HG02610 (cell line): ENCODE results near the gene APLP2.
A peak's percentile ranks its signal among the peaks of the same experiment; 100 is the strongest.

Experiments used
- ATAC-seq: cut with Tn5 transposase; IDR thresholded peaks from one replicate; pipeline ENCODE4 v1.9.1; 2021; ENCODE audit warnings: mild to moderate bottlenecking, moderate library complexity; ENCODE audit not compliant: unreplicated experiment

Gene APLP2

DNA sequence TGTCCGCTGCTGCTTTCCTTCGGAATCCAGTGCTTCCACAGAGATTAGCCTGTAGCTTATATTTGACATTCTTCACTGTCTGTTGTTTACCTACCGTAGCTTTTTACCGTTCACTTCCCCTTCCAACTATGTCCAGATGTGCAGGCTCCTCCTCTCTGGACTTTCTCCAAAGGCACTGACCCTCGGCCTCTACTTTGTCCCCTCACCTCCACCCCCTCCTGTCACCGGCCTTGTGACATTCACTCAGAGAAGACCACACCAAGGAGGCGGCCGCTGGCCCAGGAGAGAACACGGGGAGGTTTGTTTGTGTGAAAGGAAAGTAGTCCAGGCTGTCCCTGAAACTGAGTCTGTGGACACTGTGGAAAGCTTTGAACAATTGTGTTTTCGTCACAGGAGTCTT lies 74.4 kb downstream of the APLP2 start:
- ATAC-seq: no peak

DNA sequence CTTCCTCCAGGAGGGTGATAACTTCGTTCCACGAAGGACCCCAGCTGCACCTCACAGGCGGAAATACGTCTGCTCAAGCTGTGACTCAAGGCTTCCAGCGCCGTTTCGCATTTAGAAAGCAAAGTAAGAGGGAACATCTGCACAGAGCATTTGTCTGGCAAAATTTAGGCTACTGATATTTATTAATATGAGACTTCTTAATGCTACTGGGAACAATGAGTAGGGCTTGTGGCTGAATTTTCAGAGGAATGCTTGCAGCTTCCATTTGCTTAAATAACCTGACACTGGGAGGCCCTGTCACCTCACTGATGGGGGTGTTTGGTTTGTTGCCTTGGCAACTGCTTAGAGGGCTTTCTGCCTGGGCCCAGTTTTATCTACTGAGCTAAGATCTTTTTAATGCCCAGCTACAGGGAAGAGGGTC lies 75.2 kb downstream of the APLP2 start:
- no peak for ATAC-seq

DNA sequence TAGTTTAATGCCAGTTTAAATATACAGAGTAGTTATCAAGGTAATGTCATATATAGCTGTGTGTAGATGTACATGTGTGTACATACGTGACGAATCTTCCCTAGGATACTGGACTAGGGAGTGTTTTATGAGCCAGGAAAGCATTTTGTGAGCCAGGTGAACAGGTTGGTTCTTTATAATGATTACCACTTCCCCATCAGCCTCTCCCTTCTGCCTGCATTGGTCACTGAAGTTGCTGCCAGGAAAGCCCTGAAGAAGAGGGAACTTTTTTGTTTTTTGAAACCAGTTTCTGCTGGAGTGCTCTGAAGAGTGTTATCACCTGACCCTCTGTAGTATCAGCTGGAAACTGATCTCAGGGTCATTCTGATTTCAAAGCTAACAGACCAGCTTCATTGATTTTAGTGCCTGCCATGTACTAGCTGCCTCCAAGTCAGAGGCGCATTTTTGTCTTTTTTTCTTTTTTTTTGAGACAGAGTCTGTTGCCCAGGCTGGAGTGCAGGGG lies 75.7 kb downstream of the APLP2 start:
- no peak for ATAC-seq

DNA sequence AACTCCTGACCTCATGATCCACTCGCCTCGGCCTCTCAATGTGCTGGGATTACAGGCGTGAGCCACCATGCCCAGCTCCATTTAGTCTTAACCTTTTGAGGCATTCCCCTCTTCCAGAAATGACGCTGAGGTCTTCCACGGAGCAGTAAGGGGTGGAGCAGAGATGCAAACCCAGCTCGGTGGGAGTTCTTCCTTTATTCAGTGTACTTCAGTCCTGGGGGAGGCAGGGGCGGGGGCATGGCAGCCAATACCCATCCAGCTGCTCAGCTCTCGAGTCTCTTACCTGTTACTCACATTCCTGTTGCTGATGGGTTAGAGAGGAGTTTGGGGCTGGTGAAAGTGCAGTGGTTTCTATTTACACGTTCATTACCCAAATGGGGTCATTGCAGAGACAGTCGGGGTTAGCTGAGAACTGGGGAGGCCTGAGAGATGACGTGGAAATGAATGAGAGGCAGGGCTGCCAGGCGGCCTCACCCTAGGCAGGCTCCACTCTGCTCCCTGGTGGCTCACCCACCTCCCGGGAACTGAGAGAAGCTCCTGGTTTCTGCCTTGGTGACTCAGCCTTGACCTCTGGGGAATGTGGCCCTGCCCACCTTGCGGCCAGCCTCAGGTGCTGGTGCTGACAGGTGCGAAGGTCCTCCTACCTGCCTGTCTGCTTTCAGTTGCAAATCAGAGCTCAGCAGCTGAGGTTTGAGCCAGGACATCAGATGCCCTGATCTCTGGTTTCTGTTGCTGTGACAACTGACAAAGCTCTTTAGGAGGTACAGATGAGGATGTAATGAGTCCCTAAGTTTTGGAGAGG lies 76.5 kb downstream of the APLP2 start:
- no peak for ATAC-seq

DNA sequence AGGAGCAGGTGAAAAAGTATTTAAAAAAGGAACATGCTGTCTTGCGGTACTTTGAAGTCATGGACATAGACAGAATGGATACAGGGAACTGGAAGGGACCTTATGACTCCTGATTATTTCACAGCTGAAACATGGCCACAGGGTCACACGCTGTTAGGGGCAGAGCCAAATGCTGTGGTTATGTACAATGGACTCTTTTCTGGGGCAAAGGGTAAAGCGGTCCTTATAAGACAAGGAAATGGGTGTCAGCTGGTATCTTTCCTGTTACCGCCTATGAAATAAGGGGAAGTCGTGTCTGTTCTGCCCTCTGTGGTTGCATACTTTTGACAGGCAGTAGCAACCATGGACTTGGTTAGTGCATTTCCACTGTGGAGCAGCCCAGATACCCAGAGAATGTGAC lies 77.1 kb downstream of the APLP2 start:
- no peak for ATAC-seq

DNA sequence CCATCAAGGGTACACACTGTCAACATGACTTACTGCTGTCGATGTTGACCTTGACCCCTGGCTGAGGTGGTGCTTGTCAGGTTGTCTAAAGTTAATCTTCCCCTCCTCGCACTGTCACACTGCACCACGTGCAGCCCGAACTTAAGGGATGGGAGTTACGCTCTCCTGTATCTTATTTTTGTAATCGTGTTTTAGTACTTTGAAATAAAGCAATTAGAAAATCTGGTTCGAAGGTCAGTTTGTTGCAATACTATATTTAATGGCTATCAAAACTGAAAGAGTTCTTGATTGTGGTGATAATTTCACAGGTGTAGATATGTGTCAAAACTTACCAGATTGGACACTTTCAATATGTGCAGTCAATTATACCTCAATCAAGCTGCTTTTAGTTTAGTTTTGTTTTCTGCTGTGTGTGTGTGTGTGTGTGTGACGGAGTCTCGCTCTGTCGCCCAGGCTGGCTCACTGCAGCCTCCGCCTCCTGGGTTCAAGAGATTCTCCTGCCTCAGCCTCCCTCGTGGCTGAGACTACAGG lies 79.2 kb downstream of the APLP2 start:
- no peak for ATAC-seq

DNA sequence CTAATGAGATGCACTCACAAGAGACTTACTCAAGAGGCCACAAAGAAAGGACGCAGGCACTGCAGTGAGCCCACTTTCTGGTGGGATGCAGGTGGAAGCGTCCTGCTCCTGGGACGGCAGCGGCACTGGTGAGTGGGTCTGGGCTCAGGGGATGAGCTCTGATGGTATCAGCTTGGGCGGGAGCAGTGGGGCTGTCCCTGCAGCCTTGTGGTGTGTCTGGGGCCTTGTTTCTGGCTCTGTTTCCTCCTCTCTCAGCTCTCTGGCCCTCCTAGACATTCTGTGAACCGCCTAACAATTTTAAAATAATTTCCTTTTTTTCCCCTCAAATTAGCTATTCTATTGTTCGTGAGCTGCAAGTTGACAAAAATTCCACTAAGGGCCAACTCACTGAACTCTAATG lies 81.1 kb downstream of the APLP2 start:
- ATAC-seq: peak; percentile 70

DNA sequence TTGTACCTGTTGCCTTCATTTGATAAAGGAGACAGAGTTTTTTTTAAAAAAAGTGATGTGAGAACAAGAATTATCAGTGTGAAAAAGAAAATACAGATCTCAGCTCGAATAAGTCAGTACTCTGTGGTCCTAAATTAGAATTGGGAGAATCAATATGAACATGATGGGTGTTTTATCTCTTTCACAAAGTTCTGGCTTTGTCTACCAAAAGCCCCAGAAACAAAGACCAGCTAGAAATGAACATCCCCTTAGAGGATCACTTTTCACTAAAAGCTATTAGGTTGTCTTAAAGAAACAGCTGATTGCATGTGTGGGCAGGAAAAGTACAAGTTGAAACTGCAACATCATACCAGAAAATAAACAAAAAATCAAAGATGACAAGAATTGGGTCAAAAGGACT lies 81.5 kb downstream of the APLP2 start:
- peak; percentile 41 for ATAC-seq

DNA sequence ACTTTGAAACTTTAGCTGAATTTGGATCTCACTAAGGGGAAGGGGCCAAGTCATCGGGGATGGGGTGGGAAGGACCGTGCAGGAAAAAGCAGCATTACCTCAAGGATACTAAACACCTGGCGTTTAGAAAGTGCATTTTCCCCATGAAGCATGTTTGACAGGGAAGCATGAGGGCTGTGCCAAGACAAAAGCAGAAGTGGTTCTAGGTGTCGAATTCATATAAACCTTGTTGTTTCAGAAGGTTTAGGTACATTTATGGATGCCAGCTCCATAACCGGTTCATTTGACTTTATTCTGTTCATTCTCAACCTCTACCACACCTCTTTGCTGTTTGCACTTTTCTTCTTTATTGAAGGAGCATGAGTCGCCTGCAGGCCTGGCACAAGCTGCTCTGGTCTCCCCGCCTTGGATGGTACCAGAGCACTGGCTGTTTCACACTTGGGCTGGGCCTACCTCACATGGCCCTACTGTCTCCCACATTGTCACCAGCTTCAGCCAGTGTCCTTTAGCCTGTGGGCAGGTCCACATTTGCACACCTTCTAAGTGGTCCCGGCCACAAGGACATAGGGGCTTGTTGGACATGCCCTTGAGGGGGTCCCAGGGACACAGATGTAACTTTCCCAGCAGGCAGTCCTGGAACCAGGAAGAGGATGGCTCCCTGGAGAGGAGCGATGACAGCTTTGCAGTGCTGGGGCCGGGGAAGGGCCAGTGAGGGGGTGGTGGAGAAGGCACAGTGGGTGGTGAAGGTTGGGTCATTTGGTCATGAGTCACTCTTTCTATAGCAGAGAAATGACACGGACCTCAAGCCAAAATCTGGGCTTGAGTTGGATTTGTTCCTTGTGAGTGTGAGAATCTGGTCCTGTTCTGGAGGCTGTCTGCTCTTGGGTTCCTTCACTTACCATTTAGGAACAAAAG lies 86.7 kb downstream of the APLP2 start:
- no peak for ATAC-seq

DNA sequence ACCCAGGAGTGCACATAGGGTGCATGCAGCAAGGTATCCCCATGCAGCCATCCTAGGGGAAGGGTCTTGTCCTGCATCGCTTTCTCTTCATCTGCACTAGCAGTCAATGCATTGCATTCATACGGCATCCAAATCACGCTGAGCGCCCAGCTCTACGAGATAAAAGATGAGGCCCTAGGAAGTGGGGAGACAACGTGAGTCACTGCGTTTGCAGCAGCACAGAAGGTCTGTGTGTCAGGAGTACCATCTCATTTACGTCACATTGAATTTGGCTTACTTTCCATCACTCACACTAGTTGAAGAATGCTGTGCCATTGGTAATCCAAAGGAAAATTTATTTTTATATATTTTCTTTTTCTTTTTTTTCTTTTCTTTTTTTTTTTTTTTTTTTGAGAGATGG lies 87.4 kb downstream of the APLP2 start:
- no peak for ATAC-seq

DNA sequence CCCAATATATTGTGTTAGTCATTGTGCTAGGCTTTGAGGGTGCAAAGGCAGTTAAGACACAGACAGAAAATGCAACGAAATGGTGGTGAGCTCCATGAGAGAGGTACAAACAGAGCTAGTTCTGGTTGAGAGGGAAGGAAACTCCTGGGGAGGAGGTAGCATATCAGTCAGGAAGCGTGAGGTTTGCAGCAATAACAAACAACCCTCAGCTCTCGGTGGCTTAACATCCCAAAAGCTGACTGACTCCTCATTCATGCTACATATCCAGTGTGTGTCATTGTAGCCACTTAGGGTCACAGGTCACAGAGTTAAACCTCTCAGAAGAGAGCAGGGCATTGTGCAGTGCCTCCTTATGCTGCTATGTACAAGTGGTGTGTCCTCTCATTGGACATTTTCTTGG lies 88.1 kb downstream of the APLP2 start:
- no peak for ATAC-seq

DNA sequence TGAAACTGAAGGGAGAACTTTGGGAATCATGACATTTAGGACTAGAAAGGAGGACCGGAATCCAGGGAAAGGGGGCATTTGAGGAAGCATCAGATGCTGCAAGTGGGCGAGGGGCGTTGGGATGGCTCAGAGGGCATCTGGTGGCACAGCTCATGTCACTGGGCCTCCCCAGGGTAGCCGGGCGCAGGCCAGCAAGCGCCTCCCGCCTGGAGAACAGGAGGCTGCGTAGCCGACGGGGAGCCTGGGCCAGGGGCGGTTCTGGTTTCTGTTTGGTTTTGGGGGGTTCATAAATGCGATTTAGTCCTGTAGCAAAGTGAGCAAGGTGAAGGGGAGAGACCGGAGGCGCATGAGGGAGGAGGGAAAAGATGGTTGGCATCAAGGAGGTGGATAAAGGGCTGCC lies 89.4 kb downstream of the APLP2 start:
- no peak for ATAC-seq

DNA sequence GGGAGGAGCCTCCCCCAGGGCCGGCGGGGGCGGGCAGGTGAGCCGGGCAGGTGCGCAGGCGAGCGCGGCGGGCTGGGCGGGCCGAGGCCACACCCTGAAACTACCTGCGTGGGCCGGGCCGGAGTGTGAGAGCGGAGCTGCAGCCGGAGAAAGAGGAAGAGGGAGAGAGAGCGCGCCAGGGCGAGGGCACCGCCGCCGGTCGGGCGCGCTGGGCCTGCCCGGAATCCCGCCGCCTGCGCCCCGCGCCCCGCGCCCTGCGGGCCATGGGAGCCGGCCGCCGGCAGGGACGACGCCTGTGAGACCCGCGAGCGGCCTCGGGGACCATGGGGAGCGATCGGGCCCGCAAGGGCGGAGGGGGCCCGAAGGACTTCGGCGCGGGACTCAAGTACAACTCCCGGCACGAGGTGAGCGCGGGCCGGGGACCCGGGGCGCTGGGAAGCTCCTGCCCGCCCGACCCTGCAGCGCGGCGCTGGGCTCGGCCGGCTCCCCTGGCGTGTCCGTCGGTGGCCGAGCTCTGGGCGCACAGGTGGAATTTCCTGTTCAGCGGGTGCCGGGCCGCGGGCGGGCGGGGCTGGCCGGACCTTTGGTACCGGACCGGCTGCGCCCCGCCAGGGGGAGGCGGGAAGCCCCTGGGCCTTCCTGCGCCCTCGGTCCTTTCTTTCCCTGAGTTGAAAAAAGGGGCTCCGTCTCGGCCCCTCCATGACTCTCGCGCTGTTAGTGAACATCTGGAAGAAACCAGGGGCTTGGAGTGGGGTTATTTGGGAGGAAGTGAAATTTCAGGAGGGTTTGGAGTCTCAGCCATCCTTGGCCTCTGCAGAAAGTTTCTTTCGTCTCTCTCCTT lies 90.2 kb downstream of the APLP2 start, which contains the start of gene ST14:
ST14 (plus strand) TSS at position 126 of the 841 bp plus-strand sequence; CDS start at position 324, 198 bp downstream.
- no peak for ATAC-seq

DNA sequence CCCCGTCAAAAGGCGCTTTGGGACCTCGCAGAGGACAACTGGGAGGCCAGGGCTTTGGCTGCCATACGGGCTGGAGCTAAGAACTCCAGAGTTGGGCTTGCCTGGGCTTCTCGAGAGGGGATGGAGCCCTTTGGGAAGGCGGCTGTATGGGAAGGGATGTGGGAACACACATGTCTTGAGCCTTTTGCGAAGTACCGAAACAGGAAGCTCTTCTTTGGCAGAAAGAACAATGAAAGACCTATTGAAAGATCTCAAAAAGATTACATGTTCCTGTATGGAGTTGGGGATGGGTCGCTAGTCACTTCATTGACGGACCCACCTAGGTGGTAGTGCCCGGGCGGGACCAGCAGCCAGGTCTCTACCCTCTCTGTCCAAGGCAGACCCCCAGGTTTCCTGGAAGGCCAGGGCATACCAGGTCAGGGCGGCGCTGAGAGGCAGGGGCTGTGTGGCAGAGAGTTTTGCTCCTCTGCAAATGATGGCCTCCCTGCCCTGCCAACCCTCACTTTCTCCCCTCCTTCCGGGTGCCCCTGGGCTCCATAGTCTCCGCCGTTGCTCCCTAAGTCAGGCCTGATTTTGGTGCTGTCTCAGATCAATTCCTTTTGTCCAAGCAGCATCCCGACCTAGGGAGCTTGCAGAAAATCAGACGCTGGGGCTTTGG lies 90.9 kb downstream of the APLP2 start:
- ATAC-seq: no peak

DNA sequence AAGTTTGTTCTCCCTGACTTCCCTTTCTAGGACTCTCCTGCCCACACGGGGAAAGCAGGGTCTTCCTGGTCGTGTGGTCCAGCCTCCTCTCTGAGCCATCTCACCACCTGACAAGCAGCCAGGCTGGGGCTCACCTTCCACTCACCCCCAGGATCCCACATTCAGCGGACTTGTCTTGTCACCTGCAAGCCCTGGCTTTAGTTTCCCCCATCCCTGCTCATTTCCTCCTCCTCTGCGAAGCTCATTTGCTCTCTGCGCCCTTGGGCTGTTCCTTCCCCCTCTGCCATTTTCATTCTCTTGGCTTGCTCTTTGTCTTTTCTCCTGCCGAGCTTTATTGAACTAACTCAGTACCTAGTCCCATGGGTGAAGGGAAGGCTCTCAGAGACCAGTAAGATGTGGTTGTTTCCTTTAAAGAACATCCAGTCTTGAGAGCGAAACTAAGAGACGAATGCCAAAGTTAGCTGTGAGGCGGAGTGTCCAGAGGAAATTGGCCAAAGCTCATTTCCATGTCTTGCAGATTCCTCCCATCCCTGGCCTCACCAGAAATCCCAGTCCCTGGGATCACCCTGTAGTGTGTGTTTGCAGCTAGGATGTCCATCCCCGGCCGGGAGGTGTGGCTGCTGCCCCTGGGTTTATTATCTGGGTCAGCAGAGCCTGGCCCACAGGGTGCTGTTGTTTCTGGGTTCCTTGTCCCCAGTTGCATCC lies 91.9 kb downstream of the APLP2 start:
- ATAC-seq: no peak

DNA sequence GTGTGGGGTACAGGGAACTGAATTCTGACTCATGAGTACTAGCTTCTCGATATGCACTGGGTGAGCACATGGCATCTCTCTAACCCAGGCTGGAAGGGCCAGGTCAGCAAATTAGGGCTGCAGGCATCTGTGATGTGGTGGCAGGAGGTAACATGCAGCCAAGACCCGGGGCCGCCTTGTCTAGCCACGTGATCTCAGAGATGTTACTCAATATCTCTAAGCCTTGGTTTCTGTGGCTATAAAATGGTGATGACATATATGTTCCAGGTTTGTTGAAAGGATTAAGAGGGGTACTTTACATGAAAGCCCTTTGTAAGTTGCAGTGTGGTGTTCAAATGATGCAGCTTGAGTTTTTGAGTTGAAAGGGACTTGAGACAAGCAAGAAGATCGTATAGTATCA lies 93.0 kb downstream of the APLP2 start:
- ATAC-seq: no peak

DNA sequence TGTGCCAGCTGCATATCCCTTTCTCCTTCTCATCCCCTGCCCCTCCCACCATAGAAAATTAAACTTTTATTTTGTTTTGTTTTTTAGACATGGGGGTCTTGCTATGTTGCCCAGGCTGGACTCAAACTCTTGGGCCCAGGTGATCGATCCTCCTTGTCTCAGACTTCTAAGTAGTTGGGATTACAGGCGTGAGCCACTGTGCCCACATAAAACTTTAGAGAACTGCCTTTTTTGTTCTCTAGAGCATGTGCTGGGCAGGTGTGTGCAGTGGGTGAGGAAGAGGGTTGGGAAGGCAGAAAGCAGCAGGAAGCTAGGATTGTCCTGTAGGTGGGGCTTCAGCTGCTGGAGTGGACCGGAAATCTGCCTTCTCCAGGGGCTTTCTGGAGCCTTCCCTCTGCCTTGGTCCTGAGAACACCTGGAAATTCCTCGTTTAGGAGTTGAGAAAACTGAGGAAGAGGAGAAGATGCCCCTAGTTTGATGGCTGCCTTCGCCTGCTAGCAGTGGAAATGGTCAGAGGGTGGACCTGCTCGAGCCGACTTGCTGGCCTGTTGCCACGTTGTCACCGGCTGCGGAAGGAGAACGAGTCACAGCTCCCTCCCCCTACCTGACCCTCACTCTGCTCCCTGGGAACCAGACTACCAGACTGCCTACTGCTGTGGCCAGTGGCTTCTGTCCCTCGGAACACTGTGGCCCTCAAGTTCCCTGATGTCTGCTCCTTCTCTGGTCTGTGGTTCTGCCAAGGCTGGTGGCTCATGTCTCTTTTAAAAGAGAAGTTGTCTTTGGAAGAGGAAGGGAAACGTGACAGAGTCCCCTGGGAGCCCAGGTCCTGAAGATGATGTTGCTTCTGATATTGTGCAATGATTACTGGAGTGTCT lies 93.9 kb downstream of the APLP2 start:
- no peak for ATAC-seq

DNA sequence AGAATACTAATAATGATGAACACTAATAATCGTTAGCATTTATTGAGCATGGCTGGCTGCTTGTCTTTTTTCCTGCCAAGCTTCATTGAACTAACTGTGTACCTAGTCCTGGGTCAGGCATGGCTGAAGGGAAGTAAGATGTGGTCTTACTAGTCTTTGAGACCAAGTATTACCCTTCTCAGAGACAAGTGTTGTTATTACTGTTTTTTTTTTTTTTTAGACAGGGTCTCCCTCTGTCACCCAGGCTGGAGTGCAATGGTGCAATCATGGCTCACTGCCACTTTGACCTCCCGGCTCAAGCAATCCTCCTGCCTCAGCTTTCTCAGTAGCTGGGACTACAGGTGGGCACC lies 94.5 kb downstream of the APLP2 start:
- no peak for ATAC-seq
